CD4-positive, alpha-beta T cell treated with Interleukin-6 for 4 hours (primary cell): Measurements from ENCODE around the gene GLDC.
"Not testable (repeated sequence)": the region's sequence is repeated elsewhere in the genome, so short reads cannot be mapped to it uniquely, and the experiment has no call there.

Source experiments
- DNase-seq: peaks from one replicate; pipeline ENCODE4 v3.0.0-alpha.2; 2020; ENCODE audit warnings: mixed read lengths

The GLDC gene

GRCh38 chr9:6564360-6564759 is 81.2 kb downstream of the GLDC start:
- DNase-seq = no peak

- DNase-seq = no peak
Measured at GRCh38 chr9:6562871-6563430, 82.6 kb downstream of the GLDC start.

- DNase-seq = no peak
Measured at GRCh38 chr9:6562201-6562600, 83.3 kb downstream of the GLDC start.

GRCh38 chr9:6557883-6558616 is 87.5 kb downstream of the GLDC start:
- no peak for DNase-seq

GRCh38 chr9:6553866-6554265 is 91.7 kb downstream of the GLDC start:
- no peak for DNase-seq

GRCh38 chr9:6552498-6553121 is 92.9 kb downstream of the GLDC start:
- no peak for DNase-seq

- no peak for DNase-seq
Measured at GRCh38 chr9:6552033-6552432, 93.5 kb downstream of the GLDC start.

- no peak for DNase-seq
Measured at GRCh38 chr9:6551136-6551535, 94.4 kb downstream of the GLDC start.

GRCh38 chr9:6549106-6549800 is 96.3 kb downstream of the GLDC start:
- DNase-seq = no peak

- DNase-seq = no peak
Measured at GRCh38 chr9:6545017-6545691, 100.4 kb downstream of the GLDC start.

- DNase-seq = no peak
Measured at GRCh38 chr9:6543204-6543603, 102.3 kb downstream of the GLDC start.

GRCh38 chr9:6542617-6543016 is 102.9 kb downstream of the GLDC start:
- not testable (repeated sequence) for DNase-seq

- DNase-seq = no peak
Measured at GRCh38 chr9:6538666-6539071, 106.9 kb downstream of the GLDC start.

- DNase-seq = no peak
Measured at GRCh38 chr9:6535594-6535993, 109.9 kb downstream of the GLDC start.

GRCh38 chr9:6525326-6526045 is 120.0 kb downstream of the GLDC start:
- no peak for DNase-seq

- DNase-seq = no peak
Measured at GRCh38 chr9:6522263-6522662, 123.3 kb downstream of the GLDC start.

- DNase-seq = no peak
Measured at GRCh38 chr9:6512085-6512657, 133.4 kb downstream of the GLDC start.

GRCh38 chr9:6506571-6506970 is 139.0 kb downstream of the GLDC start:
- no peak for DNase-seq

- DNase-seq = no peak
Measured at GRCh38 chr9:6502399-6502798, 143.1 kb downstream of the GLDC start.

GRCh38 chr9:6501526-6502210 is 143.9 kb downstream of the GLDC start:
- no peak for DNase-seq

- DNase-seq = no peak
Measured at GRCh38 chr9:6498982-6499381, 146.5 kb downstream of the GLDC start.

GRCh38 chr9:6495466-6495865 is 150.1 kb downstream of the GLDC start:
- DNase-seq = no peak
